Measurements from ENCODE around the gene CYP39A1.

Gene CYP39A1

GRCh38 chr6:46586906-46587305, 65.7 kb downstream of the CYP39A1 start:
- no peak overlapping the region for H3K9ac ChIP-seq (ENCODE audit: low read depth, low read length)
- no peaks in the 10 kb centered on the region for H3K27me3 ChIP-seq (ENCODE audit: control insufficient read depth, insufficient read depth, low read length)
- H3K4me3 ChIP-seq (ENCODE audit: low read depth, low read length): no peak overlapping the region
- H3K36me3 ChIP-seq (ENCODE audit: control insufficient read depth, insufficient read depth, low read length): no peaks in the 10 kb centered on the region
- H3K4me1 ChIP-seq (ENCODE audit: control insufficient read depth, insufficient read depth, low read length): no peaks in the 10 kb centered on the region
- no peaks in the 10 kb centered on the region for H3K9me3 ChIP-seq (ENCODE audit: control insufficient read depth, insufficient read depth, low read length)
- no peak overlapping the region for H3K27ac ChIP-seq (ENCODE audit: low read depth, low read length)

- Histone ChIP-seq H3K9ac (ENCODE audit: low read depth, low read length) (no peak overlapping the region), H3K27me3 (ENCODE audit: control insufficient read depth, insufficient read depth, low read length) (no peaks in the 10 kb centered on the region), H3K9me3 (ENCODE audit: control insufficient read depth, insufficient read depth, low read length) (no peaks in the 10 kb centered on the region), H3K4me1 (ENCODE audit: control insufficient read depth, insufficient read depth, low read length) (no peaks in the 10 kb centered on the region), H3K36me3 (ENCODE audit: control insufficient read depth, insufficient read depth, low read length) (no peaks in the 10 kb centered on the region), H3K4me3 (ENCODE audit: low read depth, low read length) (no peak overlapping the region), H3K27ac (ENCODE audit: low read depth, low read length) (no peak overlapping the region)
Observed at GRCh38 chr6:46584586-46584985, 68.0 kb downstream of the CYP39A1 start.

- Histone ChIP-seq H3K4me1 (ENCODE audit: control insufficient read depth, insufficient read depth, low read length) (no peaks in the 10 kb centered on the region), H3K27me3 (ENCODE audit: control insufficient read depth, insufficient read depth, low read length) (no peaks in the 10 kb centered on the region), H3K36me3 (ENCODE audit: control insufficient read depth, insufficient read depth, low read length) (no peaks in the 10 kb centered on the region), H3K9me3 (ENCODE audit: control insufficient read depth, insufficient read depth, low read length) (no peaks in the 10 kb centered on the region), H3K27ac (ENCODE audit: low read depth, low read length) (no peak overlapping the region), H3K9ac (ENCODE audit: low read depth, low read length) (no peak overlapping the region), H3K4me3 (ENCODE audit: low read depth, low read length) (no peak overlapping the region)
Observed at GRCh38 chr6:46583721-46584120, 68.9 kb downstream of the CYP39A1 start.

GRCh38 chr6:46583081-46583480, 69.5 kb downstream of the CYP39A1 start:
- no peak overlapping the region for H3K9ac ChIP-seq (ENCODE audit: low read depth, low read length)
- no peaks in the 10 kb centered on the region for H3K4me1 ChIP-seq (ENCODE audit: control insufficient read depth, insufficient read depth, low read length)
- no peak overlapping the region for H3K4me3 ChIP-seq (ENCODE audit: low read depth, low read length)
- H3K36me3 ChIP-seq (ENCODE audit: control insufficient read depth, insufficient read depth, low read length): no peaks in the 10 kb centered on the region
- no peaks in the 10 kb centered on the region for H3K9me3 ChIP-seq (ENCODE audit: control insufficient read depth, insufficient read depth, low read length)
- H3K27me3 ChIP-seq (ENCODE audit: control insufficient read depth, insufficient read depth, low read length): no peaks in the 10 kb centered on the region
- no peak overlapping the region for H3K27ac ChIP-seq (ENCODE audit: low read depth, low read length)

GRCh38 chr6:46581459-46582177, 71.0 kb downstream of the CYP39A1 start:
- no peak overlapping the region for H3K9ac ChIP-seq (ENCODE audit: low read depth, low read length)
- H3K36me3 ChIP-seq (ENCODE audit: control insufficient read depth, insufficient read depth, low read length): no peaks in the 10 kb centered on the region
- no peak overlapping the region for H3K27ac ChIP-seq (ENCODE audit: low read depth, low read length)
- no peaks in the 10 kb centered on the region for H3K27me3 ChIP-seq (ENCODE audit: control insufficient read depth, insufficient read depth, low read length)
- H3K9me3 ChIP-seq (ENCODE audit: control insufficient read depth, insufficient read depth, low read length): no peaks in the 10 kb centered on the region
- H3K4me1 ChIP-seq (ENCODE audit: control insufficient read depth, insufficient read depth, low read length): no peaks in the 10 kb centered on the region
- no peak overlapping the region for H3K4me3 ChIP-seq (ENCODE audit: low read depth, low read length)

GRCh38 chr6:46575530-46575929, 77.1 kb downstream of the CYP39A1 start:
- H3K9me3 ChIP-seq (ENCODE audit: control insufficient read depth, insufficient read depth, low read length): no peaks in the 10 kb centered on the region
- no peaks in the 10 kb centered on the region for H3K4me1 ChIP-seq (ENCODE audit: control insufficient read depth, insufficient read depth, low read length)
- no peak overlapping the region for H3K4me3 ChIP-seq (ENCODE audit: low read depth, low read length)
- no peak overlapping the region for H3K9ac ChIP-seq (ENCODE audit: low read depth, low read length)
- no peaks in the 10 kb centered on the region for H3K36me3 ChIP-seq (ENCODE audit: control insufficient read depth, insufficient read depth, low read length)
- H3K27ac ChIP-seq (ENCODE audit: low read depth, low read length): no peak overlapping the region
- H3K27me3 ChIP-seq (ENCODE audit: control insufficient read depth, insufficient read depth, low read length): no peaks in the 10 kb centered on the region

- Histone ChIP-seq H3K27ac (ENCODE audit: low read depth, low read length) (no peak overlapping the region), H3K36me3 (ENCODE audit: control insufficient read depth, insufficient read depth, low read length) (no peaks in the 10 kb centered on the region), H3K27me3 (ENCODE audit: control insufficient read depth, insufficient read depth, low read length) (no peaks in the 10 kb centered on the region), H3K9ac (ENCODE audit: low read depth, low read length) (no peak overlapping the region), H3K4me3 (ENCODE audit: low read depth, low read length) (no peak overlapping the region), H3K9me3 (ENCODE audit: control insufficient read depth, insufficient read depth, low read length) (no peaks in the 10 kb centered on the region), H3K4me1 (ENCODE audit: control insufficient read depth, insufficient read depth, low read length) (no peaks in the 10 kb centered on the region)
Observed at GRCh38 chr6:46573140-46573539, 79.5 kb downstream of the CYP39A1 start.

- no peak overlapping the region for H3K9ac ChIP-seq (ENCODE audit: low read depth, low read length)
- H3K27me3 ChIP-seq (ENCODE audit: control insufficient read depth, insufficient read depth, low read length): no peaks in the 10 kb centered on the region
- H3K4me3 ChIP-seq (ENCODE audit: low read depth, low read length): no peak overlapping the region
- H3K36me3 ChIP-seq (ENCODE audit: control insufficient read depth, insufficient read depth, low read length): no peaks in the 10 kb centered on the region
- H3K9me3 ChIP-seq (ENCODE audit: control insufficient read depth, insufficient read depth, low read length): no peaks in the 10 kb centered on the region
- H3K4me1 ChIP-seq (ENCODE audit: control insufficient read depth, insufficient read depth, low read length): no peaks in the 10 kb centered on the region
- H3K27ac ChIP-seq (ENCODE audit: low read depth, low read length): no peak overlapping the region
Observed at GRCh38 chr6:46565531-46565930, 87.1 kb downstream of the CYP39A1 start.

GRCh38 chr6:46563924-46564323, 88.7 kb downstream of the CYP39A1 start:
- H3K27ac ChIP-seq (ENCODE audit: low read depth, low read length): no peak overlapping the region
- no peak overlapping the region for H3K4me3 ChIP-seq (ENCODE audit: low read depth, low read length)
- H3K9ac ChIP-seq (ENCODE audit: low read depth, low read length): no peak overlapping the region
- no peaks in the 10 kb centered on the region for H3K27me3 ChIP-seq (ENCODE audit: control insufficient read depth, insufficient read depth, low read length)
- no peaks in the 10 kb centered on the region for H3K36me3 ChIP-seq (ENCODE audit: control insufficient read depth, insufficient read depth, low read length)
- no peaks in the 10 kb centered on the region for H3K9me3 ChIP-seq (ENCODE audit: control insufficient read depth, insufficient read depth, low read length)
- no peaks in the 10 kb centered on the region for H3K4me1 ChIP-seq (ENCODE audit: control insufficient read depth, insufficient read depth, low read length)

- H3K4me1 ChIP-seq (ENCODE audit: control insufficient read depth, insufficient read depth, low read length): no peaks in the 10 kb centered on the region
- H3K9ac ChIP-seq (ENCODE audit: low read depth, low read length): no peak overlapping the region
- H3K9me3 ChIP-seq (ENCODE audit: control insufficient read depth, insufficient read depth, low read length): no peaks in the 10 kb centered on the region
- H3K27ac ChIP-seq (ENCODE audit: low read depth, low read length): no peak overlapping the region
- H3K27me3 ChIP-seq (ENCODE audit: control insufficient read depth, insufficient read depth, low read length): no peaks in the 10 kb centered on the region
- H3K36me3 ChIP-seq (ENCODE audit: control insufficient read depth, insufficient read depth, low read length): no peaks in the 10 kb centered on the region
- no peak overlapping the region for H3K4me3 ChIP-seq (ENCODE audit: low read depth, low read length)
Observed at GRCh38 chr6:46556053-46556452, 96.6 kb downstream of the CYP39A1 start.

GRCh38 chr6:46555129-46555528, 97.5 kb downstream of the CYP39A1 start:
- no peaks in the 10 kb centered on the region for H3K27me3 ChIP-seq (ENCODE audit: control insufficient read depth, insufficient read depth, low read length)
- H3K4me3 ChIP-seq (ENCODE audit: low read depth, low read length): no peak overlapping the region
- no peaks in the 10 kb centered on the region for H3K4me1 ChIP-seq (ENCODE audit: control insufficient read depth, insufficient read depth, low read length)
- no peaks in the 10 kb centered on the region for H3K36me3 ChIP-seq (ENCODE audit: control insufficient read depth, insufficient read depth, low read length)
- H3K9ac ChIP-seq (ENCODE audit: low read depth, low read length): no peak overlapping the region
- H3K9me3 ChIP-seq (ENCODE audit: control insufficient read depth, insufficient read depth, low read length): no peaks in the 10 kb centered on the region
- no peak overlapping the region for H3K27ac ChIP-seq (ENCODE audit: low read depth, low read length)
